HK-2 (cell line): ENCODE results near the gene NUS1.
"Not testable (repeated sequence)": the region's sequence is repeated elsewhere in the genome, so short reads cannot be mapped to it uniquely, and the experiment has no call there.

Experiments
- DNase-seq: peaks from one replicate; pipeline ENCODE4 v3.0.0-alpha.2; 2018; ENCODE audit not compliant: unreplicated experiment

Gene NUS1

DNA sequence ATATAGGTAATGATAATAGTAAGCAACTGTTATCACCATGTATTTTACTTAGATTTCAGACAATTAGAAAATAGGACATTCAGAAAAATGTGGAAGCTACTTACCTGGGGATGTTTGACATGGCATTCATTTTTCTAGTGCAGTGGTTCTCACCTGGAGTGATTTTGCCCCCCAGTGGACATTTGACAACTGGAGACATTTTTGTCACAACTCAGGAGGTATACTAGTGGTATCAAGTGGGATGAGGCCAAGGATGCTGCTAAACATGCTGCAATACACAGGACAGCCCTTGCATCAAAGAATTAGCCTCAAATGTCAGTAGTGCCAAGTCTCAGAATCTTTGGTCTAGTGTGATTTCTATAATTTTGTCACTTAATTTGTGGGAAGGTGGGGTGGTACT, 36.1 kb downstream of the NUS1 start:
- no peak for DNase-seq

GRCh38 chr6:117718895-117719294, 43.6 kb downstream of the NUS1 start:
- DNase-seq: no peak

- DNase-seq: not testable (repeated sequence)
These were observed 46.3 kb downstream of the NUS1 start for GRCh38 chr6:117721520-117721919.

GRCh38 chr6:117728626-117729025, 53.4 kb downstream of the NUS1 start:
- DNase-seq: no peak

- DNase-seq: no peak
These were observed 54.3 kb downstream of the NUS1 start for GRCh38 chr6:117729613-117730012.

DNA sequence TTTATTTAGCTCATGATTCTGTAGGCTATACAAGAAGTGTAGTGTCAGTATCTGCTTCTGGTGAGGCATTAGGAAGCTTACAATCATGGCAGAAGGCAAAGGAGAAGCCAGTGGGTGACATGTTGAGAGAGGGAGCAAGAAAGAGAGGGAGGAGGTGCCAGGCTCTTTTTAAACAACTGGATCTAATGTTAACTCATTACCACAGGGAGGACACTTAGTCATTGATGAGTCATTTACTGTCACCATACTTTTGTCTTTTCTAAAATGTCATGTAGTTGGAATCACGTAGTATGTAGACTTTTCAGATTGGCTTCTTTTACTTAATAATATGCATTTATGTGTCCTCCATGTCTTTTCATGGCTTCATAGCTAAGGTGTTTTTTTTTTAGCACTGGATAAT, 58.1 kb downstream of the NUS1 start:
- DNase-seq: no peak

DNA sequence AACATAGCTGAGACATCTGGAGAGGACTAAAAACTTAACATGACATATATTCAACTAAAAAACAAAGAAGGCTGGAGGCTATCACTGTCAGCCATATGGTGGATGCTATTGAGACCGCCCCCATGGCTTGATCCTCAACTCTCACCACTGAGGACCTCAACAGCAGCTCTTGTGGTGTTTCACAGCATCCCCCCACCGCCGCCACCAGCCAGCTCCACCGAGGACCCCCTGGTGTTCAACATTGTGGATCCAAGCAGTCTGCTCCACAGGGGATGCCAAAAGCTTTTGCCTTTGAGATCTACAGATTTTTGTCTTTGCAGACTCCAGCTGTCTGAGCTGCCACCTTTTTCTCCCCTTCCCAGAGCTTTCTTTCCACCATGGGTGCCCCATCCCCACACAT, 64.6 kb downstream of the NUS1 start:
- DNase-seq: no peak

DNA sequence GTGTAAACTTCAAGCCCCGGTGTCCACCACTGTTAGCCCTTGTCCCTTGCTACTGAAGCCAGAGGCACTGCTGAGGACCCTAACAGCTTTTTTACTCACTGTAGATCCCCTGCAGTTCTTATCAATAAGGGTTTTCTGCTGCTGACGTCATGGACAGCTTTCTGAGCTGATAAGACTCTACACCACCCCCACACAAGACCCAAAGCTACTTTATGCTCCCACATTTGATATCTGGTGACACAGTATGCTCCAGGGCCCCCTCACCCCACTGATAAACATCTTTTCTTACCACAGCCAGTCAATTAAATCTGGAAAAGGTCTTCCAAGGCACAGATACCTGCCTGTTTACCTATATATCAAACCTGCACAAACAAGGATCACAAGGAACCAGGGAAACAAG, 65.3 kb downstream of the NUS1 start:
- no peak for DNase-seq

- DNase-seq: not testable (repeated sequence)
These were observed 75.4 kb downstream of the NUS1 start for GRCh38 chr6:117750675-117751074.
